DOHH2 (cell line): Measurements from ENCODE around the gene SLC27A2.

Experiments used
- CTCF ChIP-seq: fragments of 200-600 bp; sonication (generic); IDR thresholded peaks from one replicate; pipeline ENCODE4 v1.5.1; 2014; ENCODE audit warnings: antibody characterized with exemption, mild to moderate bottlenecking, low read depth, low read length; ENCODE audit not compliant: poor library complexity, severe bottlenecking
- EZH2phosphoT487 ChIP-seq: fragments of 200-600 bp; sonication (generic); IDR thresholded peaks from 2 replicates; pipeline ENCODE4 v1.6.1; 2017; ENCODE audit warnings: borderline replicate concordance, mild to moderate bottlenecking, antibody characterized with exemption, low read length, moderate library complexity, mixed read lengths

- TF ChIP-seq CTCF: no peak
- no peak for TF ChIP-seq EZH2phosphoT487
Measured at GRCh38 chr15:50259276-50259675, 77.3 kb downstream of the SLC27A2 start.
